ENCODE measurements around the gene CEP128.

GRCh38 chr14:80977221-80977620 lies 35.7 kb upstream of the CEP128 start:
- TF ChIP-seq FOXA1 (IDR thresholded peaks at IDR 0.05) (no peak), FOXK2 (IDR thresholded peaks at IDR 0.05) (no peak), BHLHE40 (IDR thresholded peaks at IDR 0.05; ENCODE audit: borderline replicate concordance) (no peak), TARDBP (IDR thresholded peaks at IDR 0.05) (no peak), L3MBTL2 (conservative IDR thresholded peaks at IDR 0.05) (no peak), CTBP1 (IDR thresholded peaks at IDR 0.05; ENCODE audit: borderline replicate concordance) (no peak), ZNF384 (IDR thresholded peaks at IDR 0.05) (no peak), SUZ12 (IDR thresholded peaks at IDR 0.05) (no peak), FOXM1 (IDR thresholded peaks at IDR 0.05; ENCODE audit: borderline replicate concordance) (no peak), HDGF (IDR thresholded peaks at IDR 0.05; ENCODE audit: borderline replicate concordance) (no peak)

All from HEK293T (cell line).